Astrocyte (in vitro differentiated cells and primary cell): ENCODE data around the gene NOP58.

Experiments used
- CTCF ChIP-seq: IDR thresholded peaks from 2 replicates; pipeline ENCODE4 v1.5.1; 2011; ENCODE audit warnings: low read depth, mild to moderate bottlenecking, inconsistent platforms, low read length, moderate library complexity; ENCODE audit not compliant: insufficient read depth
- EZH2 ChIP-seq: IDR thresholded peaks from 2 replicates; pipeline ENCODE4 v1.6.1; 2012; ENCODE audit warnings: mild to moderate bottlenecking, low read length, inconsistent platforms; ENCODE audit not compliant: insufficient read depth

DNA sequence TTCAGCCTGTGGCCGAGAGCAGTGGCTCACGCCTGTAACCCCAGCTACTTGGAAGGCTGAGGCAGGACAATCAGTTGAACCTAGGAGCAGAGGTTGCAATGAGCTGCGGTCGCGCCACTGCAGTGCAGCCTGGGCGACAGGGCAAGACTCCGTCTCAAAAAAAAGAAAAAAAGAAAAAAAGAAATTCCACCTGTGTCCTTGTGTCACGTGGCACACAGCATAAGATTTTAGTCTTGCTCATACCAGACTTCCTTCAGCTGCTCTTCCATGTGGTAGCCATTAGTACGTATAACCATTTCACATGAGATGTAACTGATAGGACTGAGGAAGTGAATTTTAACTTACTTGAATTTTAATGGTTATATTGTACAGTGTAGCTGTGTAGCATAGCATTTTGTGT is 4.0 kb downstream of the NOP58 start:
- no peak for TF ChIP-seq CTCF
- TF ChIP-seq EZH2, result no peak
